ENCODE measurements around the gene SLC25A43.
"Not testable (repeated sequence)": the region's sequence is repeated elsewhere in the genome, so short reads cannot be mapped to it uniquely, and the experiment has no call there.

Gene SLC25A43

GRCh38 chrX:119382606-119383005, 16.5 kb upstream of the SLC25A43 start:
- no peak for DNase-seq (ENCODE audit: insufficient read length, low spot score)
- FAIRE-seq, result no peak
- TF ChIP-seq SPI1 (IDR thresholded peaks at IDR 0.05; ENCODE audit: low read depth, low read length), result no peak
- no peak for TF ChIP-seq POU2F2 (IDR thresholded peaks at IDR 0.05; ENCODE audit: low read depth, low read length)
- TF ChIP-seq TAF1 (IDR thresholded peaks at IDR 0.05; ENCODE audit: low read depth, low read length), result no peak
- TF ChIP-seq POLR2AphosphoS5 (IDR thresholded peaks at IDR 0.05; ENCODE audit: low read depth, low read length), result no peak
- no peak for TF ChIP-seq PAX5 (IDR thresholded peaks at IDR 0.05; ENCODE audit: insufficient read depth, low read length, severe bottlenecking)
- TF ChIP-seq POLR2A (IDR thresholded peaks at IDR 0.05; ENCODE audit: low read depth, low read length), result no peak

- DNase-seq (ENCODE audit: insufficient read length, low spot score); FAIRE-seq: not testable (repeated sequence)
Observed at GRCh38 chrX:119386685-119387084, 12.5 kb upstream of the SLC25A43 start.

GRCh38 chrX:119387426-119387825, 11.7 kb upstream of the SLC25A43 start:
- DNase-seq (ENCODE audit: insufficient read length, low spot score); FAIRE-seq: not testable (repeated sequence)

GRCh38 chrX:119389214-119389613, 9.9 kb upstream of the SLC25A43 start:
- TF ChIP-seq TAF1 (IDR thresholded peaks at IDR 0.05; ENCODE audit: low read depth, low read length) (no peak), POLR2A (IDR thresholded peaks at IDR 0.05; ENCODE audit: low read depth, low read length) (no peak), POLR2AphosphoS5 (IDR thresholded peaks at IDR 0.05; ENCODE audit: low read depth, low read length) (no peak), SPI1 (IDR thresholded peaks at IDR 0.05; ENCODE audit: low read depth, low read length) (no peak), POU2F2 (IDR thresholded peaks at IDR 0.05; ENCODE audit: low read depth, low read length) (no peak), PAX5 (IDR thresholded peaks at IDR 0.05; ENCODE audit: insufficient read depth, low read length, severe bottlenecking) (no peak)
- no peak for FAIRE-seq
- DNase-seq (ENCODE audit: insufficient read length, low spot score), result no peak

- TF ChIP-seq SPI1 (IDR thresholded peaks at IDR 0.05; ENCODE audit: low read depth, low read length) (no peak), POLR2AphosphoS5 (IDR thresholded peaks at IDR 0.05; ENCODE audit: low read depth, low read length) (no peak), PAX5 (IDR thresholded peaks at IDR 0.05; ENCODE audit: insufficient read depth, low read length, severe bottlenecking) (no peak), POU2F2 (IDR thresholded peaks at IDR 0.05; ENCODE audit: low read depth, low read length) (no peak), TAF1 (IDR thresholded peaks at IDR 0.05; ENCODE audit: low read depth, low read length) (no peak), POLR2A (IDR thresholded peaks at IDR 0.05; ENCODE audit: low read depth, low read length) (no peak)
- no peak for FAIRE-seq
- no peak for DNase-seq (ENCODE audit: insufficient read length, low spot score)
Observed at GRCh38 chrX:119389871-119390501, 9.2 kb upstream of the SLC25A43 start.

- DNase-seq (ENCODE audit: insufficient read length, low spot score) (peak; percentile 29), FAIRE-seq (no peak)
- TF ChIP-seq TAF1 (IDR thresholded peaks at IDR 0.05; ENCODE audit: low read depth, low read length) (no peak), SPI1 (IDR thresholded peaks at IDR 0.05; ENCODE audit: low read depth, low read length) (no peak), PAX5 (IDR thresholded peaks at IDR 0.05; ENCODE audit: insufficient read depth, low read length, severe bottlenecking) (no peak), POLR2AphosphoS5 (IDR thresholded peaks at IDR 0.05; ENCODE audit: low read depth, low read length) (no peak), POU2F2 (IDR thresholded peaks at IDR 0.05; ENCODE audit: low read depth, low read length) (no peak)
Observed at GRCh38 chrX:119391279-119391678, 7.9 kb upstream of the SLC25A43 start.

GRCh38 chrX:119393144-119393543, 6.0 kb upstream of the SLC25A43 start:
- DNase-seq (ENCODE audit: insufficient read length, low spot score) (no peak), FAIRE-seq (no peak)
- TF ChIP-seq SPI1 (IDR thresholded peaks at IDR 0.05; ENCODE audit: low read depth, low read length), result no peak
- no peak for TF ChIP-seq POLR2A (IDR thresholded peaks at IDR 0.05; ENCODE audit: low read depth, low read length)
- no peak for TF ChIP-seq PAX5 (IDR thresholded peaks at IDR 0.05; ENCODE audit: insufficient read depth, low read length, severe bottlenecking)
- TF ChIP-seq TAF1 (IDR thresholded peaks at IDR 0.05; ENCODE audit: low read depth, low read length), result no peak
- no peak for TF ChIP-seq POLR2AphosphoS5 (IDR thresholded peaks at IDR 0.05; ENCODE audit: low read depth, low read length)
- no peak for TF ChIP-seq POU2F2 (IDR thresholded peaks at IDR 0.05; ENCODE audit: low read depth, low read length)

- no peak for FAIRE-seq
- TF ChIP-seq PAX5 (IDR thresholded peaks at IDR 0.05; ENCODE audit: insufficient read depth, low read length, severe bottlenecking) (no peak), TAF1 (IDR thresholded peaks at IDR 0.05; ENCODE audit: low read depth, low read length) (no peak), SPI1 (IDR thresholded peaks at IDR 0.05; ENCODE audit: low read depth, low read length) (no peak), POU2F2 (IDR thresholded peaks at IDR 0.05; ENCODE audit: low read depth, low read length) (no peak), POLR2A (IDR thresholded peaks at IDR 0.05; ENCODE audit: low read depth, low read length) (no peak), POLR2AphosphoS5 (IDR thresholded peaks at IDR 0.05; ENCODE audit: low read depth, low read length) (no peak)
- DNase-seq (ENCODE audit: insufficient read length, low spot score), result no peak
Observed at GRCh38 chrX:119398587-119398973, 556 bp upstream of the SLC25A43 start.

GRCh38 chrX:119399772-119400101, 601 bp downstream of the SLC25A43 start:
- DNase-seq (ENCODE audit: insufficient read length, low spot score), result no peak
- no peak for FAIRE-seq
- no peak for TF ChIP-seq POLR2A (IDR thresholded peaks at IDR 0.05; ENCODE audit: low read depth, low read length)
- TF ChIP-seq POU2F2 (IDR thresholded peaks at IDR 0.05; ENCODE audit: low read depth, low read length), result no peak

GRCh38 chrX:119401569-119401968, 2.4 kb downstream of the SLC25A43 start:
- no peak for DNase-seq (ENCODE audit: insufficient read length, low spot score)
- no peak for TF ChIP-seq POU2F2 (IDR thresholded peaks at IDR 0.05; ENCODE audit: low read depth, low read length)
- TF ChIP-seq TAF1 (IDR thresholded peaks at IDR 0.05; ENCODE audit: low read depth, low read length), result no peak
- no peak for TF ChIP-seq SPI1 (IDR thresholded peaks at IDR 0.05; ENCODE audit: low read depth, low read length)
- no peak for TF ChIP-seq POLR2A (IDR thresholded peaks at IDR 0.05; ENCODE audit: low read depth, low read length)
- TF ChIP-seq POLR2AphosphoS5 (IDR thresholded peaks at IDR 0.05; ENCODE audit: low read depth, low read length), result no peak
- TF ChIP-seq PAX5 (IDR thresholded peaks at IDR 0.05; ENCODE audit: insufficient read depth, low read length, severe bottlenecking), result no peak
- no peak for FAIRE-seq

GRCh38 chrX:119402588-119402987, 3.5 kb downstream of the SLC25A43 start:
- no peak for DNase-seq (ENCODE audit: insufficient read length, low spot score)
- TF ChIP-seq POLR2A (IDR thresholded peaks at IDR 0.05; ENCODE audit: low read depth, low read length) (no peak), TAF1 (IDR thresholded peaks at IDR 0.05; ENCODE audit: low read depth, low read length) (no peak), SPI1 (IDR thresholded peaks at IDR 0.05; ENCODE audit: low read depth, low read length) (no peak), POU2F2 (IDR thresholded peaks at IDR 0.05; ENCODE audit: low read depth, low read length) (no peak), POLR2AphosphoS5 (IDR thresholded peaks at IDR 0.05; ENCODE audit: low read depth, low read length) (no peak), PAX5 (IDR thresholded peaks at IDR 0.05; ENCODE audit: insufficient read depth, low read length, severe bottlenecking) (no peak)
- FAIRE-seq, result no peak
